Endothelial cell of umbilical vein (primary cell): ENCODE results near the gene RNF145.

ENCODE experiments used
- FOS ChIP-seq: IDR thresholded peaks from 2 replicates; pipeline ENCODE4 v1.6.1; 2011; ENCODE audit warnings: mild to moderate bottlenecking, low read length, moderate library complexity, borderline replicate concordance; ENCODE audit not compliant: insufficient read depth
- POLR2A ChIP-seq: IDR thresholded peaks from 2 replicates; pipeline ENCODE4 v1.6.1; 2012; ENCODE audit warnings: low read depth, mild to moderate bottlenecking, control low read depth, low read length
- POLR2AphosphoS5 ChIP-seq: IDR thresholded peaks from 2 replicates; pipeline ENCODE4 v1.6.1; 2012; ENCODE audit warnings: low read depth, mild to moderate bottlenecking, control low read depth, low read length, moderate library complexity; ENCODE audit not compliant: insufficient read depth
- TF ChIP-seq, protein P1 (sequence below), 2 donors: IDR thresholded peaks; 1 replicate in 1 of 2; 2 replicates in 1 of 2; pipeline ENCODE4 v1.5.1; 2011; ENCODE audit warnings: low read length in 2 of 2, mild to moderate bottlenecking in 2 of 2, moderate library complexity in 2 of 2, control low read depth in 1 of 2, inconsistent platforms in 1 of 2, low read depth in 1 of 2; ENCODE audit not compliant: insufficient read depth in 1 of 2; ENCODE audit errors: extremely low read depth in 1 of 2

DNA sequence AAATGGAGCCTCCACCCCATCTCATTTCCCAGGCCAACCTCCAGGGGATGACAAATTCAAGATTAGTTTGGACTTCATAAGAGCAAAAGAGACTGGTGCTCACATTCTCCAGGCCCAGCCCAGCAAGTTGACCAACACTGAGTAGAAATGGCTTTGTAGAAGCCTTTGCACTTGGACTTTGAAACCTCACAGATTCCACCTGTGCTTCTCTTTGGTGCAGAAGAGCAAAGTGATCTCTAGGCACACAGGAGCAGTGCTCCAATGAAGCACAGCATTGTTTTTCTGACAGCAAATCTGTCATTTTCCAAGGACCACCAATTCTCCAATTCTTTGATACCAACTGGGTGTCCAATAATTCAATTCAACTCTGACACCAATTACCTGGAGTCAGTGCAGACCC is 17.1 kb upstream of the RNF145 start:
- TF ChIP-seq, protein P1, sequence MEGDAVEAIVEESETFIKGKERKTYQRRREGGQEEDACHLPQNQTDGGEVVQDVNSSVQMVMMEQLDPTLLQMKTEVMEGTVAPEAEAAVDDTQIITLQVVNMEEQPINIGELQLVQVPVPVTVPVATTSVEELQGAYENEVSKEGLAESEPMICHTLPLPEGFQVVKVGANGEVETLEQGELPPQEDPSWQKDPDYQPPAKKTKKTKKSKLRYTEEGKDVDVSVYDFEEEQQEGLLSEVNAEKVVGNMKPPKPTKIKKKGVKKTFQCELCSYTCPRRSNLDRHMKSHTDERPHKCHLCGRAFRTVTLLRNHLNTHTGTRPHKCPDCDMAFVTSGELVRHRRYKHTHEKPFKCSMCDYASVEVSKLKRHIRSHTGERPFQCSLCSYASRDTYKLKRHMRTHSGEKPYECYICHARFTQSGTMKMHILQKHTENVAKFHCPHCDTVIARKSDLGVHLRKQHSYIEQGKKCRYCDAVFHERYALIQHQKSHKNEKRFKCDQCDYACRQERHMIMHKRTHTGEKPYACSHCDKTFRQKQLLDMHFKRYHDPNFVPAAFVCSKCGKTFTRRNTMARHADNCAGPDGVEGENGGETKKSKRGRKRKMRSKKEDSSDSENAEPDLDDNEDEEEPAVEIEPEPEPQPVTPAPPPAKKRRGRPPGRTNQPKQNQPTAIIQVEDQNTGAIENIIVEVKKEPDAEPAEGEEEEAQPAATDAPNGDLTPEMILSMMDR (IDR thresholded peaks at IDR 0.05; ENCODE audit: extremely low read depth in 1 of 2, insufficient read depth in 1 of 2, low read depth in 1 of 2, low read length in 2 of 2): no peak
- TF ChIP-seq POLR2A: no peak
- no peak for TF ChIP-seq FOS
- no peak for TF ChIP-seq POLR2AphosphoS5
